PFSK-1 (cell line): ENCODE data around the gene CACNG6.

Experiments
- FOXP2 ChIP-seq: optimal IDR thresholded peaks from 2 replicates; pipeline ENCODE3; 2011; ENCODE audit warnings: borderline replicate concordance, control low read depth, inconsistent platforms; ENCODE audit not compliant: insufficient read depth; ENCODE audit errors: extremely low read length, extremely low read depth
- POLR2AphosphoS5 ChIP-seq: IDR thresholded peaks from 2 replicates; pipeline ENCODE4 v1.6.1; 2012; ENCODE audit warnings: low read depth, mild to moderate bottlenecking, control low read depth, low read length, moderate library complexity
- REST ChIP-seq, 2 experiments: IDR thresholded peaks; 2 replicates each; pipeline versions ENCODE4 v1.6.1 to v1.8.0; 2011 to 2012; ENCODE audit warnings: low read depth in 2 of 2, low read length in 2 of 2, control low read depth in 1 of 2, inconsistent platforms in 1 of 2, mild to moderate bottlenecking in 1 of 2, moderate library complexity in 1 of 2; ENCODE audit not compliant: insufficient read depth in 1 of 2
- SIN3A ChIP-seq: IDR thresholded peaks from 2 replicates; pipeline ENCODE4 v1.6.1; 2012; ENCODE audit warnings: mild to moderate bottlenecking, low read length, moderate library complexity, borderline replicate concordance; ENCODE audit not compliant: insufficient read depth

- TF ChIP-seq REST (IDR thresholded peaks at IDR 0.05; ENCODE audit: insufficient read depth in 1 of 2, low read depth in 2 of 2, low read length in 2 of 2) (no peak), POLR2AphosphoS5 (no peak), FOXP2 (no peak), SIN3A (no peak)
Observed at GRCh38 chr19:54002495-54003315, 11.3 kb downstream of the CACNG6 start.
